ENCODE results near the gene ICA1. TPM values are rescaled to one million over a fixed set of nuclear protein-coding genes. Genes with fewer than 3 reads are reported as not detected.

The ICA1 gene
- total RNA-seq, 4 donors from 2014 or later: 1.6 to 20.9 (median 4.0) TPM

- in situ Hi-C loops (cut with MboI; ENCODE audit: low sequenced_read_pairs in 4 of 4) (no loop called here), intact Hi-C loops (cut with DNase I; ENCODE audit: low total_unique reads) (no loop called here)
- Histone ChIP-seq H3K27ac (no peak overlapping the region), H3K4me1 (no peaks in the 10 kb centered on the region), H3K36me3 (no peaks in the 10 kb centered on the region), H3K4me3 (no peak overlapping the region), H3K27me3 (no peaks in the 10 kb centered on the region), H3K9me3 (no peaks in the 10 kb centered on the region)
- TF ChIP-seq POLR2A (IDR thresholded peaks at IDR 0.05) (no peak), CTCF (IDR thresholded peaks at IDR 0.05 in 4 of 5, conservative IDR thresholded peaks at IDR 0.05 in 1 of 5) (no peak)
- no peak for ATAC-seq
- no peak for DNase-seq
Observed at GRCh38 chr7:8094164-8095140, 167.5 kb downstream of the ICA1 start.

GRCh38 chr7:8092140-8092539 lies 169.8 kb downstream of the ICA1 start:
- Histone ChIP-seq H3K4me1 (no peaks in the 10 kb centered on the region), H3K4me3 (no peak overlapping the region), H3K36me3 (no peaks in the 10 kb centered on the region), H3K27me3 (no peaks in the 10 kb centered on the region), H3K9me3 (no peaks in the 10 kb centered on the region), H3K27ac (no peak overlapping the region)
- DNase-seq (no peak), ATAC-seq (no peak)
- intact Hi-C loops (cut with DNase I; ENCODE audit: low total_unique reads) (no loop called here), in situ Hi-C loops (cut with MboI; ENCODE audit: low sequenced_read_pairs in 4 of 4) (no loop called here)
- TF ChIP-seq CTCF (IDR thresholded peaks at IDR 0.05 in 4 of 5, conservative IDR thresholded peaks at IDR 0.05 in 1 of 5): no peak
- no peak for TF ChIP-seq POLR2A (IDR thresholded peaks at IDR 0.05)

GRCh38 chr7:8089036-8089780 lies 172.8 kb downstream of the ICA1 start:
- Histone ChIP-seq H3K27ac (no peak overlapping the region), H3K4me3 (no peak overlapping the region), H3K36me3 (no peaks in the 10 kb centered on the region), H3K27me3 (no peaks in the 10 kb centered on the region), H3K4me1 (no peaks in the 10 kb centered on the region), H3K9me3 (no peaks in the 10 kb centered on the region)
- ATAC-seq (no peak), DNase-seq (no peak)
- intact Hi-C loops (cut with DNase I; ENCODE audit: low total_unique reads): no loop called here
- TF ChIP-seq POLR2A (IDR thresholded peaks at IDR 0.05) (no peak), CTCF (IDR thresholded peaks at IDR 0.05 in 4 of 5, conservative IDR thresholded peaks at IDR 0.05 in 1 of 5) (no peak)
- in situ Hi-C loops (cut with MboI; ENCODE audit: low sequenced_read_pairs in 4 of 4): no loop called here

- no peaks in the 10 kb centered on the region for H3K27me3 ChIP-seq
- no peak overlapping the region for H3K27ac ChIP-seq
- in situ Hi-C loops (cut with MboI; ENCODE audit: low sequenced_read_pairs in 4 of 4) (no loop called here), intact Hi-C loops (cut with DNase I; ENCODE audit: low total_unique reads) (no loop called here)
- ATAC-seq (no peak), DNase-seq (no peak)
- H3K4me1 ChIP-seq: no peaks in the 10 kb centered on the region
- no peaks in the 10 kb centered on the region for H3K9me3 ChIP-seq
- no peak overlapping the region for H3K4me3 ChIP-seq
- TF ChIP-seq POLR2A (IDR thresholded peaks at IDR 0.05) (no peak), CTCF (IDR thresholded peaks at IDR 0.05 in 4 of 5, conservative IDR thresholded peaks at IDR 0.05 in 1 of 5) (no peak)
- no peaks in the 10 kb centered on the region for H3K36me3 ChIP-seq
Observed at GRCh38 chr7:8086239-8086638, 175.7 kb downstream of the ICA1 start.

Measured in gastrocnemius medialis (tissue), 4 donors.